ENCODE results near the gene NCS1.

The NCS1 gene

DNA sequence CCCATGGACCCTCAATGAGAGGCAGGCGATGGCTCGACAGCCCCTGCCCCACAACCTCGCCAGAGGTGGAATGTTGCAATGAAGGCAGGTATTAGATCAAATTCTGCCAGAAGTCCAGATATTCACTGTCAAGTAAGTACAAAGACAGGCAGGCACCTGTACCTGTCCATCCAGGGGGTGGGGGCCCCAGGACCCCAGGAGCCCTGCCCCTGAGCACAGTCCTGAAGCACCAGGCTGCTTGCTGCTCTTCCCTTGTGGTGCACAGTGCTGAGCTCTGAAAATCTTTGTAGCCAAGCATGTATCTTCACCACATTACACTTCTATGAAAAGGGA is 67.1 kb downstream of the NCS1 start:
- TF ChIP-seq NFIC (IDR thresholded peaks at IDR 0.05) (no peak), CEBPB (IDR thresholded peaks at IDR 0.05) (no peak), CREB1 (IDR thresholded peaks at IDR 0.05; ENCODE audit: low read depth) (no peak), TAF1 (IDR thresholded peaks at IDR 0.05; ENCODE audit: low read depth) (no peak), TCF12 (IDR thresholded peaks at IDR 0.05; ENCODE audit: low read depth) (no peak), FOXM1 (IDR thresholded peaks at IDR 0.05; ENCODE audit: borderline replicate concordance, low read depth) (no peak), YY1 (IDR thresholded peaks at IDR 0.05; ENCODE audit: low read depth) (no peak), RAD21 (IDR thresholded peaks at IDR 0.05; ENCODE audit: low read depth) (no peak), EGR1 (IDR thresholded peaks at IDR 0.05) (no peak), ZBTB7A (IDR thresholded peaks at IDR 0.05; ENCODE audit: low read depth) (no peak), TEAD4 (IDR thresholded peaks at IDR 0.05) (no peak), EP300 (IDR thresholded peaks at IDR 0.05; ENCODE audit: borderline replicate concordance) (no peak)
- TF ChIP-seq, protein P1, sequence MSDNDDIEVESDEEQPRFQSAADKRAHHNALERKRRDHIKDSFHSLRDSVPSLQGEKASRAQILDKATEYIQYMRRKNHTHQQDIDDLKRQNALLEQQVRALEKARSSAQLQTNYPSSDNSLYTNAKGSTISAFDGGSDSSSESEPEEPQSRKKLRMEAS (IDR thresholded peaks at IDR 0.05), result no peak
- TF ChIP-seq, protein P2, sequence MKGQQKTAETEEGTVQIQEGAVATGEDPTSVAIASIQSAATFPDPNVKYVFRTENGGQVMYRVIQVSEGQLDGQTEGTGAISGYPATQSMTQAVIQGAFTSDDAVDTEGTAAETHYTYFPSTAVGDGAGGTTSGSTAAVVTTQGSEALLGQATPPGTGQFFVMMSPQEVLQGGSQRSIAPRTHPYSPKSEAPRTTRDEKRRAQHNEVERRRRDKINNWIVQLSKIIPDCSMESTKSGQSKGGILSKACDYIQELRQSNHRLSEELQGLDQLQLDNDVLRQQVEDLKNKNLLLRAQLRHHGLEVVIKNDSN (IDR thresholded peaks at IDR 0.05), result no peak

DNA sequence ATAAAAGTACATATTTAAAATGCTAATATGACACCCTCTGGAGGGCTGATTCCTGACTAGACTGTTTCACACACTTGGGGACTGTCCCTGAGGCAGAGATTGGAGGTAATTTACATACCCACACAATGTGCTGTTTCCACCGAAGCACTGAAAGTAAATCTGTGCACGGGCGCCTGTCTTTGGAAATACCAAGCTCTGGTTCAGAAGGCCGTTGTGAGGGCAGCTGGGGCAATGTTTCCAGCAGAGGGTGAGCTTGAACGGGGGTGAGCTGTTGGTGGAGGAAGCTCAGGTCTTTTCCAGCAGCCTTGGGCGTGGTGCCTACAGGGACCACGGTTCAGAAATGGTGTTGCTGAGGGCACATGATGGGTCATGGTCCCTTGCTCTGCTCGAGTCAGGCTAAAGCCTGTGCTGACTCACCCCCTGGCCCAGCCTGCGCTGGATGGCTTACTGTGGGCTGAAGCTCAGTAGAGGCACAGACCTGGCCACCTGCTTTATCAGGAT is 67.6 kb downstream of the NCS1 start:
- TF ChIP-seq ZBTB7A (IDR thresholded peaks at IDR 0.05; ENCODE audit: low read depth) (no peak), RAD21 (IDR thresholded peaks at IDR 0.05; ENCODE audit: low read depth) (no peak)

DNA sequence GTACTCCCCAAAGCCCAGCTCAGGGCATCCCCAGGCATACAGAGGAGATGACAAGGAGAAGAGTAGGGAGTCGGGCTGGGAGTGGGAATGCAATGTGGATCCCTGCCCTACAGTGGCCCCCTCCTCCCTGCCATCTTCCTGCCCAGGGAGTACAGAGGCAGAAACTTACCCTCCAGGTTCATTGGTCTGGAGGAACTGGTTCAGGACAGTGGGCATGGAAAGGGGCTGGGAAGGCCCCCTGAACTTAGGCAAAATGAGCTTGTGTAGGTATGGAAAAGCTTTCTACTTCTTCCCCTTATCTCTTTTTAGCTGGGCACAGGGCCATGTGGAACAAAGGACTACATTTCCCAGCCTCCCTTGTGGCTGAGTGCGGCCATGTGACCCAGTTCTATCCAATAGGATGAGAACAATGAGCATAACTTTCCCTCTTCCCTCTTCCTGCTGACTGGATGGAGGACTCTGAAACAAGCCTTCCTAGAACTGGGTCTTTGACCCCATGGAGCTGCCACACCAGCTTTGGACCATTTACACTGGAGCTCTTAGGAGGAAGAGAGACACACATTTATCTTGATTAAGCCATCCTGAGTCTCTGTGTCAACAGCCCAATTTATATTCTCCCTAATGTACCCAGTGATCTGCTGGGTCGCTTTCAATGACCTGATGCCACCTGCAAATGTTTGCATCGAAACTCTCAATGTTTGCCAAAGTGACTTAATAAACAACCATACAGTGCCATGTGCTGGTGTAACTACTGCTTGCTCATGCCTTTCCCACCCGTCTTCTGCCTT is 68.4 kb downstream of the NCS1 start:
- TF ChIP-seq, protein P2 (IDR thresholded peaks at IDR 0.05), result peak; percentile 99
- no peak for TF ChIP-seq ZBTB7A (IDR thresholded peaks at IDR 0.05; ENCODE audit: low read depth)
- TF ChIP-seq YY1 (IDR thresholded peaks at IDR 0.05; ENCODE audit: low read depth), result 0 out of 2 replicates have a peak, but pooled peaks have one; percentile 38

DNA sequence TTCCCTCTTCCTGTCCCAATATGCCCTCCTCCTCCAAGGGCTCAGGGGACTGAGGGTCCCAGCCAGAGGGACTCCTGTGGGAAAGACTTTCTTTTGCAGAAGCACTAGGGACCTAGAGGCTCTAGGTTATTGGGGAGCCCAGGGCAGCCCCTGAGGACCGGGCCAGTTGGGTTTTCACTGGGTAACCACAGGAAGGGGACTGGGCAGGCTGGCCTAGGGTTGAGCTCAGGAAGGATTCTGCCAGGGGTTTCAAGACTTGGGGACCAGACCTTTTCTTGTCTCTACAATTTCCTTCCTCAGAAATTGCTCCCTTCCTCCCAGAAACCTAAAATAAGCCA is 69.0 kb downstream of the NCS1 start:
- TF ChIP-seq TCF12 (IDR thresholded peaks at IDR 0.05; ENCODE audit: low read depth), result no peak
- TF ChIP-seq FOXM1 (IDR thresholded peaks at IDR 0.05; ENCODE audit: borderline replicate concordance, low read depth), result no peak
- no peak for TF ChIP-seq ZBTB7A (IDR thresholded peaks at IDR 0.05; ENCODE audit: low read depth)
- TF ChIP-seq, protein P2 (IDR thresholded peaks at IDR 0.05), result no peak
- no peak for TF ChIP-seq EGR1 (IDR thresholded peaks at IDR 0.05)
- TF ChIP-seq TEAD4 (IDR thresholded peaks at IDR 0.05), result no peak
- TF ChIP-seq EP300 (IDR thresholded peaks at IDR 0.05; ENCODE audit: borderline replicate concordance), result no peak
- no peak for TF ChIP-seq NFIC (IDR thresholded peaks at IDR 0.05)
- TF ChIP-seq CEBPB (IDR thresholded peaks at IDR 0.05), result no peak
- no peak for TF ChIP-seq TAF1 (IDR thresholded peaks at IDR 0.05; ENCODE audit: low read depth)
- TF ChIP-seq, protein P3, sequence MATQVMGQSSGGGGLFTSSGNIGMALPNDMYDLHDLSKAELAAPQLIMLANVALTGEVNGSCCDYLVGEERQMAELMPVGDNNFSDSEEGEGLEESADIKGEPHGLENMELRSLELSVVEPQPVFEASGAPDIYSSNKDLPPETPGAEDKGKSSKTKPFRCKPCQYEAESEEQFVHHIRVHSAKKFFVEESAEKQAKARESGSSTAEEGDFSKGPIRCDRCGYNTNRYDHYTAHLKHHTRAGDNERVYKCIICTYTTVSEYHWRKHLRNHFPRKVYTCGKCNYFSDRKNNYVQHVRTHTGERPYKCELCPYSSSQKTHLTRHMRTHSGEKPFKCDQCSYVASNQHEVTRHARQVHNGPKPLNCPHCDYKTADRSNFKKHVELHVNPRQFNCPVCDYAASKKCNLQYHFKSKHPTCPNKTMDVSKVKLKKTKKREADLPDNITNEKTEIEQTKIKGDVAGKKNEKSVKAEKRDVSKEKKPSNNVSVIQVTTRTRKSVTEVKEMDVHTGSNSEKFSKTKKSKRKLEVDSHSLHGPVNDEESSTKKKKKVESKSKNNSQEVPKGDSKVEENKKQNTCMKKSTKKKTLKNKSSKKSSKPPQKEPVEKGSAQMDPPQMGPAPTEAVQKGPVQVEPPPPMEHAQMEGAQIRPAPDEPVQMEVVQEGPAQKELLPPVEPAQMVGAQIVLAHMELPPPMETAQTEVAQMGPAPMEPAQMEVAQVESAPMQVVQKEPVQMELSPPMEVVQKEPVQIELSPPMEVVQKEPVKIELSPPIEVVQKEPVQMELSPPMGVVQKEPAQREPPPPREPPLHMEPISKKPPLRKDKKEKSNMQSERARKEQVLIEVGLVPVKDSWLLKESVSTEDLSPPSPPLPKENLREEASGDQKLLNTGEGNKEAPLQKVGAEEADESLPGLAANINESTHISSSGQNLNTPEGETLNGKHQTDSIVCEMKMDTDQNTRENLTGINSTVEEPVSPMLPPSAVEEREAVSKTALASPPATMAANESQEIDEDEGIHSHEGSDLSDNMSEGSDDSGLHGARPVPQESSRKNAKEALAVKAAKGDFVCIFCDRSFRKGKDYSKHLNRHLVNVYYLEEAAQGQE (IDR thresholded peaks at IDR 0.05; ENCODE audit: low read depth), result no peak
- no peak for TF ChIP-seq RAD21 (IDR thresholded peaks at IDR 0.05; ENCODE audit: low read depth)
- no peak for TF ChIP-seq YY1 (IDR thresholded peaks at IDR 0.05; ENCODE audit: low read depth)

DNA sequence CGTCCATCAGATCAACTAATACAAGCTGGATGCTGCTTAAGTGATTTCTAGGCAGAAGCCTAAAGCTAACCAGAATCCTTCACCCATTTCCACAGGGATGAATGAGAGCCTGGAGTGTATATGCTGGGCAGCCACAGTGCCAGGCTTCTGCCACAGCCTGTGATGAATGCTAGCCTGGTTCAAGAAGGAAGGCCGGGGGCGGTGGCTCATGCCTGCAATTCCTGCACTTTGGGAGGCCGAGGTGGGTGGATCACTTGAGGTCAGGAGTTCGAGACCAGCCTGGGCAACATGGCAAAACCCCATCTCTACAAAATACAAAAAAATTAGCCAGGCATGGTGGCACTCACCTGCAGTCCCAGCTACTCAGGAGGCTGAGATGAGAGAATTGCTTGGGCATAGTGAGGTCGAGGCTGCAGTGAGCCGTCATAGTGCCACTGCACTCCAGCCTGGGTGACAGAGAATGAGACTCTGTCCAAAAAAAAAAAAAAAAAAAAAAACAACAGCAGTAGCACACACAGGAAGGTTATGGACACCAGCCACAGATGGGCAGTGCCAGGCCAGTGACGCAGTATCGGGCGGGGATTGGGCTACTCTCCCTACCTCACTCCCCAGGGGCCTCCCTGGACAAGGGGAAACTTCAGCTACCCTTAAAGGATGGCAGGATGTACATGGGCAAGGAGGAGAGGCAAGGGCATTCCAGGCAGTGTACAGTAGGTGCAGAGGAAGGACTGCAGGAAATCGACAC is 70.2 kb downstream of the NCS1 start:
- TF ChIP-seq, protein P1 (IDR thresholded peaks at IDR 0.05), result no peak
- TF ChIP-seq RAD21 (IDR thresholded peaks at IDR 0.05; ENCODE audit: low read depth) (no peak), ZBTB7A (IDR thresholded peaks at IDR 0.05; ENCODE audit: low read depth) (no peak), EP300 (IDR thresholded peaks at IDR 0.05; ENCODE audit: borderline replicate concordance) (no peak), EGR1 (IDR thresholded peaks at IDR 0.05) (no peak), FOXM1 (IDR thresholded peaks at IDR 0.05; ENCODE audit: borderline replicate concordance, low read depth) (no peak), CREB1 (IDR thresholded peaks at IDR 0.05; ENCODE audit: low read depth) (no peak), CEBPB (IDR thresholded peaks at IDR 0.05) (no peak), NFIC (IDR thresholded peaks at IDR 0.05) (no peak), TCF12 (IDR thresholded peaks at IDR 0.05; ENCODE audit: low read depth) (no peak)
- TF ChIP-seq, protein P2 (IDR thresholded peaks at IDR 0.05), result no peak

Measured in Ishikawa (cell line).